GDM1 (cell line): ENCODE data around the gene ARRB1.

Experiments used
- DNase-seq: peaks from one replicate; lab custom pipeline; 2025; lab: John Stamatoyannopoulos, UW

ARRB1 gene

GRCh38 chr11:75246671-75247350 lies 104.7 kb downstream of the ARRB1 start:
- no peak for DNase-seq

GRCh38 chr11:75246006-75246670 lies 105.3 kb downstream of the ARRB1 start:
- no peak for DNase-seq

GRCh38 chr11:75245356-75246005 lies 106.0 kb downstream of the ARRB1 start:
- no peak for DNase-seq

- DNase-seq = no peak
Observed at GRCh38 chr11:75244052-75244814, 107.2 kb downstream of the ARRB1 start.

- DNase-seq = no peak
Observed at GRCh38 chr11:75242722-75243600, 108.5 kb downstream of the ARRB1 start.

GRCh38 chr11:75241906-75242644 lies 109.4 kb downstream of the ARRB1 start:
- DNase-seq = no peak

- DNase-seq = peak; percentile 71
Observed at GRCh38 chr11:75241036-75241905, 110.2 kb downstream of the ARRB1 start.

GRCh38 chr11:75240311-75241035 lies 111.0 kb downstream of the ARRB1 start, which contains the start of gene TPBGL:
Gene TPBGL (plus strand): TSS chr11:75240774. CDS start chr11:75241050, 276 bp downstream.
- DNase-seq = no peak

- DNase-seq = no peak
Observed at GRCh38 chr11:75239531-75240290, 111.8 kb downstream of the ARRB1 start.

GRCh38 chr11:75238595-75239440 lies 112.6 kb downstream of the ARRB1 start:
- DNase-seq = no peak

- no peak for DNase-seq
Observed at GRCh38 chr11:75237050-75237449, 114.4 kb downstream of the ARRB1 start.

GRCh38 chr11:75236062-75236461 lies 115.4 kb downstream of the ARRB1 start:
- DNase-seq = no peak

- no peak for DNase-seq
Observed at GRCh38 chr11:75233754-75234172, 117.7 kb downstream of the ARRB1 start.

GRCh38 chr11:75230621-75231020 lies 120.8 kb downstream of the ARRB1 start:
- DNase-seq = no peak

GRCh38 chr11:75229466-75229865 lies 122.0 kb downstream of the ARRB1 start:
- no peak for DNase-seq

GRCh38 chr11:75225794-75226193 lies 125.7 kb downstream of the ARRB1 start:
- DNase-seq = no peak

GRCh38 chr11:75223954-75224643 lies 127.4 kb downstream of the ARRB1 start:
- no peak for DNase-seq
